ENCODE data around the gene ACACB. TPM values are rescaled to one million over a fixed set of nuclear protein-coding genes. Genes with fewer than 3 reads are reported as not detected.

ACACB gene
- total RNA-seq, 4 donors from 2014 or later = 5.9 to 48.4 (median 27.3) TPM

GRCh38 chr12:109232731-109233130 lies 116.3 kb downstream of the ACACB start:
- H3K36me3 ChIP-seq = peaks cover 0 to 100% (median 14%) of the 10 kb centered on the region in 3 donors
- TF ChIP-seq, protein P1, sequence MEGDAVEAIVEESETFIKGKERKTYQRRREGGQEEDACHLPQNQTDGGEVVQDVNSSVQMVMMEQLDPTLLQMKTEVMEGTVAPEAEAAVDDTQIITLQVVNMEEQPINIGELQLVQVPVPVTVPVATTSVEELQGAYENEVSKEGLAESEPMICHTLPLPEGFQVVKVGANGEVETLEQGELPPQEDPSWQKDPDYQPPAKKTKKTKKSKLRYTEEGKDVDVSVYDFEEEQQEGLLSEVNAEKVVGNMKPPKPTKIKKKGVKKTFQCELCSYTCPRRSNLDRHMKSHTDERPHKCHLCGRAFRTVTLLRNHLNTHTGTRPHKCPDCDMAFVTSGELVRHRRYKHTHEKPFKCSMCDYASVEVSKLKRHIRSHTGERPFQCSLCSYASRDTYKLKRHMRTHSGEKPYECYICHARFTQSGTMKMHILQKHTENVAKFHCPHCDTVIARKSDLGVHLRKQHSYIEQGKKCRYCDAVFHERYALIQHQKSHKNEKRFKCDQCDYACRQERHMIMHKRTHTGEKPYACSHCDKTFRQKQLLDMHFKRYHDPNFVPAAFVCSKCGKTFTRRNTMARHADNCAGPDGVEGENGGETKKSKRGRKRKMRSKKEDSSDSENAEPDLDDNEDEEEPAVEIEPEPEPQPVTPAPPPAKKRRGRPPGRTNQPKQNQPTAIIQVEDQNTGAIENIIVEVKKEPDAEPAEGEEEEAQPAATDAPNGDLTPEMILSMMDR (IDR thresholded peaks at IDR 0.05) = no peak
- TF ChIP-seq POLR2A (IDR thresholded peaks at IDR 0.05) = no peak
- H3K9me3 ChIP-seq = no peaks in the 10 kb centered on the region
- intact Hi-C loops (cut with DNase I) = no loop called here
- no peaks in the 10 kb centered on the region for H3K4me1 ChIP-seq
- WGBS, 2 donors = 76 to 100% methylated on average over 2 to 3 of the region's 7 CpGs
- no peaks in the 10 kb centered on the region for H3K27me3 ChIP-seq
- no peak overlapping the region for H3K4me3 ChIP-seq
- H3K27ac ChIP-seq = no peak overlapping the region
- no peak for DNase-seq

DNA sequence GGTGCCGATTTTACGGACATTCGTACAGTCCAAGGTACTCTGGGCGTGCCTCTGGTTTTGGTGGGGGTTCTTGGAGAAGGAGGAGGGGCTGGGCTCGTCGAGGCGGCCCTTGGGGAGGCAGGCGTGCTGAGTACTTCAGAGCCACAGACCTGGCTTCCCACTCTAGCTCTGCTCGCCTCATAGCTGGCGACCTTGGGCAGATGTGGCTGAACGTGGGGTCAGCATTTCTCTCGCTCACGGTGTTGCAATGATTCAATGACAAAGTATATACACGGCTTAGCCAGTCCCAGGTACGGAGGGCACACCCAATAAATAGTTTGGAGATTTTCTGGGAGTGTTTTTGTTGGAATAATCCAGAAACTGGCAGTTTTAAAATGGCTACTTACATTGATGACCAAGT lies 117.6 kb downstream of the ACACB start:
- intact Hi-C loops (cut with DNase I) = no loop called here
- no peak for DNase-seq
- TF ChIP-seq, protein P1 (IDR thresholded peaks at IDR 0.05) = no peak
- TF ChIP-seq POLR2A (IDR thresholded peaks at IDR 0.05) = no peak
- H3K9me3 ChIP-seq = no peaks in the 10 kb centered on the region
- H3K4me3 ChIP-seq = no peak overlapping the region
- no peaks in the 10 kb centered on the region for H3K27me3 ChIP-seq
- WGBS, 2 donors = 83 to 86% methylated on average over 6 to 14 of the region's 15 CpGs
- H3K36me3 ChIP-seq = peaks cover 0 to 97% (median 18%) of the 10 kb centered on the region in 3 donors
- H3K4me1 ChIP-seq = no peaks in the 10 kb centered on the region
- H3K27ac ChIP-seq = no peak overlapping the region

- Histone ChIP-seq H3K27ac (no peak overlapping the region), H3K27me3 (no peaks in the 10 kb centered on the region), H3K36me3 (peaks cover 0 to 96% (median 28%) of the 10 kb centered on the region in 3 donors), H3K9me3 (no peaks in the 10 kb centered on the region), H3K4me1 (no peaks in the 10 kb centered on the region), H3K4me3 (no peak overlapping the region)
- TF ChIP-seq, protein P1 (IDR thresholded peaks at IDR 0.05) = no peak
- no peak for TF ChIP-seq POLR2A (IDR thresholded peaks at IDR 0.05)
- intact Hi-C loops (cut with DNase I) = no loop called here
- DNase-seq = no peak
- WGBS, 2 donors = 78 to 88% methylated on average over 6 of the region's 6 CpGs
Observed at GRCh38 chr12:109236257-109236656, 119.9 kb downstream of the ACACB start.

- peaks cover 0 to 96% (median 23%) of the 10 kb centered on the region in 3 donors for H3K36me3 ChIP-seq
- no peaks in the 10 kb centered on the region for H3K9me3 ChIP-seq
- H3K4me3 ChIP-seq = no peak overlapping the region
- no peaks in the 10 kb centered on the region for H3K27me3 ChIP-seq
- no peaks in the 10 kb centered on the region for H3K4me1 ChIP-seq
- intact Hi-C loops (cut with DNase I) = no loop called here
- TF ChIP-seq, protein P1 (IDR thresholded peaks at IDR 0.05) = no peak
- TF ChIP-seq POLR2A (IDR thresholded peaks at IDR 0.05) = no peak
- WGBS, 2 donors = 61 to 63% methylated on average over 2 to 3 of the region's 4 CpGs
- DNase-seq = no peak
- no peak overlapping the region for H3K27ac ChIP-seq
Observed at GRCh38 chr12:109239179-109239578, 122.8 kb downstream of the ACACB start.

- Histone ChIP-seq H3K4me3 (no peak overlapping the region), H3K27ac (no peak overlapping the region), H3K9me3 (no peaks in the 10 kb centered on the region), H3K36me3 (peaks cover 0 to 96% (median 23%) of the 10 kb centered on the region in 3 donors), H3K4me1 (no peaks in the 10 kb centered on the region), H3K27me3 (no peaks in the 10 kb centered on the region)
- intact Hi-C loops (cut with DNase I) = no loop called here
- TF ChIP-seq, protein P1 (IDR thresholded peaks at IDR 0.05) = no peak
- TF ChIP-seq POLR2A (IDR thresholded peaks at IDR 0.05) = no peak
- DNase-seq = no peak
- 83 to 89% methylated on average over 9 to 10 of the region's 11 CpGs for WGBS, 2 donors
Observed at GRCh38 chr12:109239691-109240090, 123.3 kb downstream of the ACACB start.

All from esophagus squamous epithelium (tissue), 5 donors.